Loucy (cell line): ENCODE measurements around the gene PRORP.

Experiments
- EZH2phosphoT487 ChIP-seq: fragments of 200-600 bp; IDR thresholded peaks from 2 replicates; pipeline ENCODE4 v1.6.1; 2018; ENCODE audit warnings: antibody characterized with exemption, mild to moderate bottlenecking, moderate library complexity, borderline replicate concordance
- TF ChIP-seq, protein P1 (sequence below): fragments of 200-600 bp; sonication (generic); conservative IDR thresholded peaks from 2 replicates; pipeline ENCODE4 v1.5.1; 2014; ENCODE audit warnings: mild to moderate bottlenecking, antibody characterized with exemption, low read length

DNA sequence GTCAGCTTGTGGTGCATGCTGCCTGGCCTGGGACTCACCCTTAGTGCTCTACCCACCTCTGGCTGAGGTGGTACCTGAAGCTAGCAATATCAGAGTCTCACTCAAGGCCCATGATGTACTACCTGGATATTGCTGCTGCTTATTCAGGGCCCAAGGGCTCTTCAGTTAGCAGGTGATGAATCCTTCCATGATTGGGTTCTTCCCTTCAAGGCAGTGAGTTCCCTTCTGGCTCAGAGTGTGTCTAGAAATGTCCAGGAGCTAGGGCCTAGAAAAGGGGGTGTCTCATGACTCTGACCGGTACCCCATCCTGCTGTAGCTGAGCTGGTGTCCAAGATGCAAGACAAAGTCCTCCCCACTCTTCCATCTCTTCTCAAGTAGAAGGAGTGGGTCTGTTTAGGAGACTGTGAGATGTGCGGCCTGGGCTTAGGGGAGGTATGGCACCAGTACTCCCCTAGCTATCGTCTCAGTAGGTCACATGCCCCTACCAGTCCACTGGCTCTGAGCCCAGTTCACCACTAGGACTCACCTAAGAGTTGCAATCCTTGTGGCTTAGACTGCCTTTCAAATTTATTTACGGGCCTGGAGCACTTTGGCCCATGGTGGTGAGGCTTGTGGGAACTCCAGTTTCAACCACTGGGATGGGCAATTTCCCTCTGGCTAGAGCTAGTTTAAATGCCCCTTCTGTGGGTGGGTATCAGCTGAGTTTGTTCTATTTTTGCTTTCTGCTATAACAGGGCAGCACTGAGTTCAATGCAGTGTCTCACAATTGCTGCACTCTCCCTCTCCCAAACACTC lies 12.2 kb downstream of the PRORP start:
- TF ChIP-seq, protein P1, sequence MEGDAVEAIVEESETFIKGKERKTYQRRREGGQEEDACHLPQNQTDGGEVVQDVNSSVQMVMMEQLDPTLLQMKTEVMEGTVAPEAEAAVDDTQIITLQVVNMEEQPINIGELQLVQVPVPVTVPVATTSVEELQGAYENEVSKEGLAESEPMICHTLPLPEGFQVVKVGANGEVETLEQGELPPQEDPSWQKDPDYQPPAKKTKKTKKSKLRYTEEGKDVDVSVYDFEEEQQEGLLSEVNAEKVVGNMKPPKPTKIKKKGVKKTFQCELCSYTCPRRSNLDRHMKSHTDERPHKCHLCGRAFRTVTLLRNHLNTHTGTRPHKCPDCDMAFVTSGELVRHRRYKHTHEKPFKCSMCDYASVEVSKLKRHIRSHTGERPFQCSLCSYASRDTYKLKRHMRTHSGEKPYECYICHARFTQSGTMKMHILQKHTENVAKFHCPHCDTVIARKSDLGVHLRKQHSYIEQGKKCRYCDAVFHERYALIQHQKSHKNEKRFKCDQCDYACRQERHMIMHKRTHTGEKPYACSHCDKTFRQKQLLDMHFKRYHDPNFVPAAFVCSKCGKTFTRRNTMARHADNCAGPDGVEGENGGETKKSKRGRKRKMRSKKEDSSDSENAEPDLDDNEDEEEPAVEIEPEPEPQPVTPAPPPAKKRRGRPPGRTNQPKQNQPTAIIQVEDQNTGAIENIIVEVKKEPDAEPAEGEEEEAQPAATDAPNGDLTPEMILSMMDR: no peak
- no peak for TF ChIP-seq EZH2phosphoT487
